HG02798 (cell line): ENCODE measurements around the gene NPFFR1.

Experiments used
- ATAC-seq: cut with Tn5 transposase; IDR thresholded peaks from one replicate; pipeline ENCODE4 v1.9.1; 2021; ENCODE audit warnings: mild to moderate bottlenecking; ENCODE audit not compliant: unreplicated experiment, poor library complexity

The NPFFR1 gene

GRCh38 chr10:70283445-70284399 is at the start of gene NPFFR1:
Gene NPFFR1 (minus strand): TSS chr10:70284004. CDS start chr10:70283676, 328 bp downstream.
- no peak for ATAC-seq

DNA sequence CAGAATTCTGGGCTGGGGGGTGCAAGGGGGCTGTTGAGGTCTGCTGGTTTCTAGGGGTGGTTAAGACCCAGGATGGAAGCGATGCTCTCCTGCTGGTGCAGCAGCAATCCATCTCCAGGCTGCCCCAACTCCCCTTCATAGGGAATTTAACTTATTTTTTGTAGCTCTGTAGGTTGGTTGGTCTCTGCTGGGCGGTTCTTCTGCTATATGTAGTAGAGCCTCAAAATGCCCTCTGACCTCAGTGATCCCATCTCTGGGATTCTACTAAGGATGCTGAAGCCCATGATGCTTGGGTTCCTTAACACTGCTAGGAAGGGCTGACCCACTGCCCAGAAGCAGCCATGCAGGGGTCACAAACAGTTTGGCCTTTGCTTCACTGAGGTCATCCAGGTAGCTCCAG is 49.5 kb upstream of the NPFFR1 start:
- no peak for ATAC-seq

- ATAC-seq, result peak; percentile 62
Observed at GRCh38 chr10:70331486-70332268, 47.9 kb upstream of the NPFFR1 start.

DNA sequence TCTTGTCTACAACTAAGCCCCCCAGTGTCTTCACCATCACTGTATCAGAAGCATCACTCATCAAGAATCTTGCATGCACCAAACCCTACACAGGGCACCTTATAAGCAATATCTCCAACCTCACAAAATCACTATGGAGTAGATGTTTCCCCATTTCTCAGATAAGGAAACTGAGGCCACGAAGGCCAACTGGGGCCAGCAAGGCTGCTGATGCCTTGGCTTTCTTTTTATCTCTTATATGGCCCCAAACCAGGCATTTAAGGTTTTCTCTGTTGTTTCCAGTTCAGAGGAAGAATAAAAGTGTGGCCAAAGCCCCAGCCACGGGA is 47.3 kb upstream of the NPFFR1 start:
- no peak for ATAC-seq

DNA sequence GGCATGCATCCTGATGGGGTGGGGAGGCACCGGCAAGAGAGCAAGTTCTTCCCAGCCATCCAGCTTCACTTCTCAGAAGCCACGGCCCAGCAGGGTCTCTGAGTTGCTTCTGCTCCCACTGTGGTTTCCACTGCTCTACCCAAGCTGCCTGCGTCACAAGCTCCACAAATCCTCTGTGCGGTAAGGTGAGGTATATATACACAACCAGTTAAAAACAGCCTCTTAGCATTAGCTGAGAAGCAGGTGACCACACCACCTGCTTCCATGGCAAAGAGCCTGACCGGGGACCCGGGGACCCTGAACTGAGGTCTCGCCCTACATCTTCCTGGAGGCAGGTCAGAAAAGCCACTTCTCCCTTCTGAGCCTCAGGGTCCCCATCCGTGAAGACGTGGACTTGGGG is 46.9 kb upstream of the NPFFR1 start:
- ATAC-seq, result no peak

DNA sequence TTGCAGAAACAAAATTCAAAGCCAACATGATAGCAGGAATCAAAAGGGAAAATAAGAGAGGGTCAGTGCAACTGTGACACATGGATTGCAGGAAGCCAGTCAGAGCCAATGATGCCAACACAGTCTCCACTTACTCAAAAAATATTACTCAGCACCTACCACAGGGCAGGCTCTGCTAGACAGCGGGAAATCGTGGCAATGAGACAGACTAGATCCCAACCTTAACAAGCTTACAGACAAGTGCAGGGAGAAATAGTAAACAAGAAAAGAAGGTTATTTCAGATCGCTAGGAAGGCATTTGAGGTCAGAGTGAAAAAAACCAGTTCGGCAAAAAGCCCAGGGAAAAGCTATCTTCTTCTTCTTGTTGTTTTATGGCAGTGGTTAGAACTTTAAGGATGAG is 45.2 kb upstream of the NPFFR1 start:
- no peak for ATAC-seq

DNA sequence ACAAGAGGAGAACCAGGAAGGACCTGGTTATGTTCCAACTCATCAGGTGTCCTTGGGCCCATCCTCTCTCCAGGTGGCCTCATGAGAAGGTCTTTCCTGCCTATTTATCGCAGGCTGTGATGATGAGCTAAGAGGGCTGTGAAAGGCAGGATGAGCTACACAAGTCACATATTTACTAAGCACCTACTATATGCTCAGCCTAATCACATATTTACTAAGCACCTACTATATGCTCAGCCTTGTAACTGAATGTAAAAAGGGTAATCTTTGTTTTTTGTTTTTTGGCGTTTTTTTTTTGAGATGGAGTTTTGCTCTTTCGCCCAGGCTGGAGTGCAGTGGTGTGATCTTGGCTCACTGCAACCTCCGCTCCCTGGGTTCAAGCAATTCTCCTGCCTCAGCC is 44.2 kb upstream of the NPFFR1 start:
- no peak for ATAC-seq

- ATAC-seq, result no peak
Observed at GRCh38 chr10:70324951-70325781, 41.4 kb upstream of the NPFFR1 start.

GRCh38 chr10:70324339-70324861 is 40.6 kb upstream of the NPFFR1 start:
- peak; percentile 73 for ATAC-seq

DNA sequence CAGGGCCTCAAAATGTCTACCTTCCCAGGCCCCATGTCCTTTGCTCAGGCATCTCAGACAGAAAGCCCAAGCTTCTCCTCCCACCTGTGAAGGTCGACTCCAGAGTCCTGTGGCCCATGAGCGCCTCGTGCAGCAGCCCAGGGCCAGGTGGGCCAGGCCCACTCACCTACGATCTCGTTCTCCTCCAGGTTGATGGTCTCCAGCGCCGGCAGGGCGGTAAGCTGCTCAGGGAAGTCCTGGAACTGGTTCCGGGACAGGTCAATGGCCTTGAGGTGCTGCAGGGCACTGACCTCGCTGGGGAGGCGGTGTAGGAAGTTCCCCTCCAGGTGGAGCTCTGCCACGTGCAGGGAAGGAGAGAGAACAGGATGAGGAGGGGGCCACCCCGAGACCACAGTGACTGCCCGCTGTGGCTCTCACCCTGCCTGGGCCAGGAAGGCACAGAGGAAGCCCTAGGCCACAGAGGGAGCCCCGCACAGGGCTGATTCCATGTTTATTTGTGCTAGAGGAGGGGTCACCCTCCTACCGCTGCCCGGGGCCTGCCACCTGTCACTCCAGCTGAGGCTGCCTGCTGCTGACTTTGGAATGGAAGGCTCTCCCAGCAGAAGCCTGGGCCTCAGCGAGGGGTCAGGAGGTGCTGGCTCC is 40.0 kb upstream of the NPFFR1 start:
- ATAC-seq, result no peak

DNA sequence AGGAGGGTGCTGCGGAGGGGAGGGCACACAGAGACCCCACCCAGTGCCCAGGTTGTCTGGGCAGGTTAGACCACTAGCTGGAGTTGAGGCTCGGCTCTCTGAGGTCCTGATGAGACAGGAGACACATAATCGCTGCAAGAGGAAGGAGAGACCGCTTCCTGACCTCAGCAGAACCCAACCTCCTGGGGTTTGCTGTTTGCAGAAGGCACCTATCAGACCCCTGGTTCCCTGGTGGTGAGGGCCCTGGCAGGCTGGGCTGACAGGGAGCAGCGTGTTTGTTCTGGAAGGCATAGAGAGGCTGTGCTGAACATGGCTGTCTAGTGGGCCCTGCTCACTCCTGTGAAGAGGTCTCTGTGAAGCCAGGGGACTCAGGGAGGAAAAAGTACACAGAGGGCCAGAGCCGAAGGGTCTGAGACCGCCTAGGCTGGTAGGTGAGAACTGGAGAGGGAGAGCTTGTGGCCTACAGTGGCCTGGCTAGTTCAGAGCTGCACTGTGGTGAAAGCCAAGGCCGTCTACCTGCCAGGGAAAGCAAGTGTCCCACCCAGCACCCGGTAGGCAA is 39.4 kb upstream of the NPFFR1 start:
- no peak for ATAC-seq

DNA sequence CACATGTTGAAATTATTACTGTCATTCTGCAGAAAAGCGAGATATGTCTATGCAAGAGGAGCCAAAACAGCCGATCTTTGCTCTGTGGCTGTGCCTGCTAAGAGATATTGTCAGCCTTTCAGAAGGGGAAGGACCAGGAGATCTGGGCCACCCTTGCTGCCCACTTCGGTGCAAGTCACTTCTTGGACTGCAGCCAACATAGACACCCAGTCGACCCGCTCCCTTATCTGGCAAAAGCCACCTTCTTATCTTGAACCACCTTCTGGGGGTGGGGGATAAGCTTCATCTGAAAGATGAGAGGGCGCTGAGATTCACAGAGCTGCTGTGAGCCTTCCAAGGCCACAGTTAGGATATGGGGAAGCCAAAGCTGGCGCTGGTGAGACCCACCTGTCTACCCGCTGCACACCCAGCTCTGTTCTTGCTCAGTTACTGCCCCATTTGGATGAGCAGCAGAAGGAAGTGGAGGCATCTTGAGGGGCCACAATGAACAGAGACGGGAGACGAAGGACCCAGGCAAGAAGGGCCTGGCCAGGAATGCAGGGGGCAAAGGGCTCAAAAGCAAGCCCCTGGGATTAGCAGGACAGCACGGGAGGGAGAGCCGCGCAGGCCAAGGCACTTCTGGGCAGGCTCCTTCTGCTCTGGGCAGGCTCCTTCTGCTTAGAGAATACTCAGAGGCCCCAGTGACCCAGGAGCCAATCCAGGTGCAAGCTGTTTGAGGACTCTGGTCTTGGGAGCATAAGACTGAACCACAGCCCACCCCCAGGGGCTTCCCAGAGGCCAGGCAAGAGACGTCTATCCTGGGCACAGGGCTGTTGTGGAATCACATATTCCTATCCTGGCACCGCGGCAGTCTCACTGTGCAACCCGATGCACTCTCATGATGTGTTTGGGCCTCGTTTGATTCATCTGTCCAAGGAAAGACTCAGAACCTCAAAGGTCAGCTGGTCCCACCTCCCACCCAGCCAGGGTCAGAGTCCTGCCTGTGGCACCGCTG is 38.4 kb upstream of the NPFFR1 start:
- ATAC-seq, result no peak

GRCh38 chr10:70321233-70321632 is 37.4 kb upstream of the NPFFR1 start:
- no peak for ATAC-seq

DNA sequence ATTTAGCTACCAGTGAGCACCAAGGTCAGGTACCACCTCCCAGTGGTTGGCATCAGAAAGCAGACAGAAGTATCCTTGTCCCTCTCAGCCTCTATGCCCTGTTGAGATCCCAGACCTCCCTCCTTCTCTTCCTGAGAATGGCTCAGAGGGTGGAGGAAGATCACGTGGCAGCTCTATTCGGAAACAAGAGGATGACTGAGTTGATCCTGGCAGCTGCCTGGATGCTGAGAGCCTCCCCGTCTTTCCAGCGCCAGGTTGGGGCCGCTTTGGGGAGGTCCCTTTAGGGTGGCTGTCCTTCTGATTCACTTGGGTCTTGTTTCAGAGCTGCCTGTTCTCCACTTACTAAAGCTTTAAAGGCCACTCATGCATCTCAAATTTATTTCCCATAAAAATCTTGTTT is 36.9 kb upstream of the NPFFR1 start:
- ATAC-seq, result no peak

GRCh38 chr10:70319824-70320223 is 36.0 kb upstream of the NPFFR1 start:
- no peak for ATAC-seq

DNA sequence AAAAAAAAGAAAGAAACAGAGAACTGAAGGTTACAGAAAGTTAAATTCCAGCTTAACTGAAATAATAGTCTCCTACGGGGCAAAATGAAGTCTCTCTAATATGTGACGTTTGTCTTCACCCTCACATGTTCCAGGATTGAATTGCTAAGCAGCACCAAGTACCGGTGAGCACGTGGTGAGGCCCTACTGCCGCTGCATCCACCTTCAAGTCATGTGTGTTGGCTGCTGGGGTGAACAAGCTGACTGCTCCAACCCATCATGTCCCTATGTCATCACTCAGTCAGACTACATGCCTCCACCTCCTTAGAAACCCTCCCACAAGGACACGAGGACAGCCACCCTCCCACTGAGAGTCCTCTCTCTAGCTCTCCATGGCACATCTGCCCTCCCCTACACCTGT is 35.4 kb upstream of the NPFFR1 start:
- ATAC-seq, result no peak

- ATAC-seq, result no peak
Observed at GRCh38 chr10:70317943-70318318, 34.1 kb upstream of the NPFFR1 start.

GRCh38 chr10:70317272-70317942 is 33.6 kb upstream of the NPFFR1 start:
- no peak for ATAC-seq
